Sigmoid colon (tissue), 7 donors: ENCODE data around the gene IVD. TPM values are rescaled to one million over a fixed set of nuclear protein-coding genes. Genes with fewer than 3 reads are reported as not detected.

Source experiments
- DNase-seq: peaks from one replicate; pipeline ENCODE4 v3.0.0-alpha.2; 2019
- H3K27ac ChIP-seq, 4 donors: fragments of 200-600 bp; sonication (generic); one replicate each; pipeline ENCODE4 v1.5.1; 2016 to 2019; ENCODE audit warnings: mild to moderate bottlenecking in 1 of 4
- H3K27me3 ChIP-seq, 3 donors: fragments of 200-600 bp; sonication (generic); one replicate each; pipeline ENCODE4 v1.5.1; 2019; ENCODE audit warnings: mild to moderate bottlenecking in 1 of 3
- H3K36me3 ChIP-seq, 4 donors: fragments of 200-600 bp; sonication (generic); one replicate each; pipeline ENCODE4 v1.5.1; 2016 to 2019
- H3K4me1 ChIP-seq, 4 donors: fragments of 200-600 bp; sonication (generic); one replicate each; pipeline ENCODE4 v1.5.1; 2017 to 2019
- H3K4me3 ChIP-seq, 4 donors: fragments of 200-600 bp; sonication (generic); one replicate each; pipeline ENCODE4 v1.5.1; 2017 to 2019; ENCODE audit warnings: mild to moderate bottlenecking in 2 of 4, moderate library complexity in 1 of 4
- H3K9me3 ChIP-seq, 4 donors: fragments of 200-600 bp in 3 of 4; sonication (generic) in 3 of 4; one replicate each; pipeline versions ENCODE4 v1.5.1 to v1.6.1; 2013 to 2019
- CTCF ChIP-seq, 4 experiments: fragments of 450-650 bp in 3 of 4; fragments of 200-600 bp in 1 of 4; IDR thresholded peaks; one replicate each; pipeline ENCODE4 v1.5.1; 2016 to 2019; ENCODE audit warnings: antibody characterized with exemption in 4 of 4, mild to moderate bottlenecking in 3 of 4, moderate library complexity in 2 of 4
- EP300 ChIP-seq, 4 donors: sonication (generic); formaldehyde crosslinking; IDR thresholded peaks; one replicate each; pipeline ENCODE4 v1.6.1; 2017; ENCODE audit warnings: antibody characterized with exemption in 4 of 4
- POLR2A ChIP-seq, 2 donors: fragments of 450-650 bp; IDR thresholded peaks; one replicate each; pipeline ENCODE4 v1.6.1; 2016; ENCODE audit warnings: antibody characterized with exemption in 2 of 2, mild to moderate bottlenecking in 2 of 2, moderate library complexity in 2 of 2
- POLR2AphosphoS5 ChIP-seq, 4 donors: sonication (generic); formaldehyde crosslinking; IDR thresholded peaks; one replicate each; pipeline ENCODE4 v1.6.1; 2017; ENCODE audit warnings: antibody characterized with exemption in 4 of 4
- WGBS, 2 donors: extraction: QIAGEN DNeasy Blood & Tissue Kit; methylation state at CpG; one replicate each; pipeline ENCODE4 v1.1.7; 2013; 5-methylcytosine and 5-hydroxymethylcytosine counted together
- intact Hi-C: fragments of 100-400 bp; cut with DNase I; formaldehyde crosslinking; loops from one replicate; pipeline ENCODE4 v1.15.1; 2023
- polyA plus RNA-seq, 3 donors: library from polyadenylated mRNA; stranded (reverse); fragments of 200-250 nt; gene quantifications; one replicate each; pipeline ENCODE4 v1.2.3, GENCODE V29; 2013
- total RNA-seq, 4 donors: library from RNA; depleted of rRNA; stranded (reverse); fragments of >200 nt; gene quantifications; one replicate each; pipeline ENCODE4 v1.1.0, GENCODE V29; 2016
- donor health status: healthy with polysubstance abuse.
- donor health status: Bipolar disorder and iron deficiency.
- donor health status: healthy.

IVD gene
- total and polyA plus RNA-seq, 7 donors, result 28.8 to 59.9 (median 50.8) TPM

GRCh38 chr15:40429068-40429710 lies 23.6 kb downstream of the IVD start:
- DNase-seq, result no peak
- H3K36me3 ChIP-seq, result no peaks in the 10 kb centered on the region
- H3K27me3 ChIP-seq, result no peaks in the 10 kb centered on the region
- intact Hi-C loops, result no loop called here
- no peak overlapping the region for H3K27ac ChIP-seq
- WGBS, 2 donors, result 80 to 92% methylated on average over 10 of the region's 10 CpGs
- no peak overlapping the region for H3K4me3 ChIP-seq
- TF ChIP-seq EP300 (IDR thresholded peaks at IDR 0.05) (no peak), CTCF (IDR thresholded peaks at IDR 0.05) (no peak), POLR2AphosphoS5 (IDR thresholded peaks at IDR 0.05) (no peak), POLR2A (IDR thresholded peaks at IDR 0.05) (no peak)
- no peaks in the 10 kb centered on the region for H3K4me1 ChIP-seq
- no peaks in the 10 kb centered on the region for H3K9me3 ChIP-seq

GRCh38 chr15:40430271-40430805 lies 24.7 kb downstream of the IVD start:
- Histone ChIP-seq H3K4me1 (no peaks in the 10 kb centered on the region), H3K4me3 (no peak overlapping the region), H3K27ac (no peak overlapping the region), H3K27me3 (peaks cover 0 to 2% (median 0%) of the 10 kb centered on the region in 3 donors), H3K36me3 (no peaks in the 10 kb centered on the region), H3K9me3 (no peaks in the 10 kb centered on the region)
- no peak for TF ChIP-seq POLR2AphosphoS5 (IDR thresholded peaks at IDR 0.05)
- TF ChIP-seq CTCF (IDR thresholded peaks at IDR 0.05), result no peak
- TF ChIP-seq EP300 (IDR thresholded peaks at IDR 0.05), result no peak
- no peak for TF ChIP-seq POLR2A (IDR thresholded peaks at IDR 0.05)
- DNase-seq, result no peak
- intact Hi-C loops, result no loop called here
- 15 to 66% methylated on average over 10 of the region's 10 CpGs for WGBS, 2 donors

- Histone ChIP-seq H3K27ac (no peak overlapping the region), H3K4me3 (no peak overlapping the region), H3K9me3 (no peaks in the 10 kb centered on the region), H3K36me3 (no peaks in the 10 kb centered on the region), H3K4me1 (peaks cover 0 to 27% (median 26%) of the 10 kb centered on the region in 4 donors), H3K27me3 (peaks cover 15 to 33% (median 25%) of the 10 kb centered on the region in 3 donors)
- intact Hi-C loops, result no loop called here
- no peak for DNase-seq
- TF ChIP-seq POLR2AphosphoS5 (IDR thresholded peaks at IDR 0.05), result no peak
- no peak for TF ChIP-seq CTCF (IDR thresholded peaks at IDR 0.05)
- no peak for TF ChIP-seq POLR2A (IDR thresholded peaks at IDR 0.05)
- TF ChIP-seq EP300 (IDR thresholded peaks at IDR 0.05), result no peak
- WGBS, 2 donors, result 51 to 72% methylated on average over 20 of the region's 20 CpGs
These were observed 29.6 kb downstream of the IVD start for GRCh38 chr15:40435023-40435709.

- 15 to 22% methylated on average over 15 of the region's 15 CpGs for WGBS, 2 donors
- Histone ChIP-seq H3K4me1 (peaks cover 0 to 32% (median 30%) of the 10 kb centered on the region in 4 donors), H3K27me3 (peaks cover 15 to 33% (median 25%) of the 10 kb centered on the region in 3 donors), H3K36me3 (no peaks in the 10 kb centered on the region), H3K27ac (peak overlapping the region in 1 of 4 donors; percentile 9), H3K4me3 (peak overlapping the region in 3 of 4 donors; percentile 38 to 48 (median 47)), H3K9me3 (no peaks in the 10 kb centered on the region)
- TF ChIP-seq CTCF (IDR thresholded peaks at IDR 0.05), result no peak
- TF ChIP-seq EP300 (IDR thresholded peaks at IDR 0.05), result no peak
- TF ChIP-seq POLR2A (IDR thresholded peaks at IDR 0.05), result no peak
- TF ChIP-seq POLR2AphosphoS5 (IDR thresholded peaks at IDR 0.05), result no peak
- no peak for DNase-seq
- intact Hi-C loops, result no loop called here
These were observed 30.1 kb downstream of the IVD start for GRCh38 chr15:40435710-40436089.
